Inflammatory macrophage treated with lipopolysaccharide for 1 hour (primary cell): ENCODE results near the gene OGFRL1.
A peak's percentile ranks its signal among the peaks of the same experiment; 100 is the strongest.
"Not testable (repeated sequence)": the region's sequence is repeated elsewhere in the genome, so short reads cannot be mapped to it uniquely, and the experiment has no call there.

ENCODE experiments used
- DNase-seq, 2 donors: peaks; one replicate each; pipeline ENCODE4 v3.0.0-alpha.2; 2020 to 2022

The OGFRL1 gene

DNA sequence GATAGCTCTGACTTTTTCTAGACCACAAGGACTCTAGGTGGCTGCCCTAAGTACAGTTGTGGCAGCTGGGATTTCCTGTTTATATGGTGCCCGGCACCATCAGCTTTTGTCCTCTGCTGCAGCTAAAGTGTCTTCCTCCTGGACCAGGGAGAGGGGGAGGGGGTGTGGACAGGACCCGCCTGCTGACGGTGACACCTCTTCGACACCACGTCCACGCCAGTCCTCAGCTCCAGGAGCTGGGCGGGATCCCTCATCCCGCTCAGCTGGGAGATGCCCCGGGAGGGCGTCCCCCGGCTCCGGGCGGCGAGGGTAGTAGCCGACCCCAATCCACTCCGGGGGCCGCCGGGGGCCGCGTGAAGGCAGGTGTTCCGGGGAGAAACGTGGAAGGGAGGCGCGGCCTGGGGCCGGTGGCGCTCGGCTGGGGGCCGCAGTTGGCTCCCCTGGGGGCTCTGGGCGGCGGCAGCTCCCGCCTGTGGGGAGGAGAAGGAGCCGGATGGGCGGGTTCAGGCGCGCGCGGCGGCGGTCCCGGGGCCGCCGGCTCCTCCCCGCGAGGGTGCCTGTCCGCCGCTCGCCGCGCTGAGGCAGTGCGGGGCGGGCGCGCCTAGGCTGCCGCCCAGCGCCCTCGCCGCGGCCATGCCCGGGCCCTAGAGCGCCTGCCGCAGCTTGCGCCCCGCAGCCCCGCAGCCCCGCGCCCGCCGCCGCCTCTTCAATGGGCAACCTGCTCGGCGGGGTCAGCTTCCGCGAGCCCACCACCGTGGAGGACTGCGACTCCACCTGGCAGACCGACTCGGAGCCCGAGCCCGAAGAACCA, at the start of gene OGFRL1:
Gene OGFRL1, plus strand, starts transcription at position 584 of the 811 bp plus-strand sequence. Its CDS starts 126 bp downstream, at position 710.
- DNase-seq = peak; percentile 74 to 76

DNA sequence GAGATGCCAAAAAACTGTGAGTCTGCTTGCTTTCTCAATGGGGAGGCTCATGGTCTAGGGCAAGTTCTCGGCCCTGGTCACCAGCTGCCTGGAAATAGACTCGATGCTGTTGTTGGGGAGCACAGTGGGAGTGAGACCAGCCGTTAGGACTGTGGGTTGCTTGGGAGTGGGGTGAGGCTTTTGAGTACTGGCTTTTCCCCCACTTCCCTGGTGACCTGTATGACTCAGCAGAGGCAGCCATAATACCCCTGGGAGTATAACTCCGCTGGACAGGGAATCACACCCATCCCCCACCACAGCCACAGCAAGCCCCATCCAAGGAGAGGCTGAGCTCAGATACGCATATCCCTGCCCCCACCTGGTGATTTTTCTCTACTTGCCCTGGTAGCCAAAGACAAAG, 48.9 kb upstream of the OGFRL1 start:
- DNase-seq = no peak

DNA sequence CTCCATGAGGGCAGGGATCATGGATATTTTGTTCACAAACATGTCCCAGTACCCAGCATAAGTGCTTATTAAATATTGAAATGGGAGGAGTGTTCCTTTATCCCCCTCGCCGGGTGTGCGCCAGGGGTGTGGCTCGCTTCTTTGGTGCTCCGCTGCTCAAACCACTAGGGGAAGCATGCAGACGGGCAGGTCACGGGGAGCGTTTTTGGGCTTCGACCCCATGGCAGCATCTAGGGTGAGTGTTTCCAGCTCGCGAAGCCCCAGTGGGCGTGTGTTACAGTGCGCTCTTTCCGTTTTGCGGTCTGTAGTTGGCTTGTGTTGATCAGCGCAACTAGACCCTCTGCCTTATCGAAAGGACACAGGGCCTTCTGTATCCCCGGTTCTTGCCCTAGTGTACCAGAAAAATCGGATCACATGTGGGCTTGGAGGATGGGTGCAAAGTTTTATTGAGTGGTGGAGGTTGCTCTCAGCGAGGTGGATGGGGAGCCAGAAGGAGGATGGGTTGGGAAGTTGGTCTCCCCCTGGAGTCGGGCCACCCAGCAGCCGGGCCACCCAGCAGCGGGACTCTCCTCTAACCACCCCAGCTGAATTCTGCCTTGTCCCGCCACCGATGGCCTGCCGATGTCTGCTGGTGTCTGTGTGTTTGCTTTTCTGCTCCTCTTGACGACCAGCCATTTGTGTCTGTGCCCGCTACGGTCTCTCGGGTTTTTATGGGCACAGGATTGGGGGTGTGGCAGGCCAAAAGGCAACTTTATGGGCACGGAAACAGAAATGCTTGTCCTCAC, 43.2 kb upstream of the OGFRL1 start:
- no peak for DNase-seq

DNA sequence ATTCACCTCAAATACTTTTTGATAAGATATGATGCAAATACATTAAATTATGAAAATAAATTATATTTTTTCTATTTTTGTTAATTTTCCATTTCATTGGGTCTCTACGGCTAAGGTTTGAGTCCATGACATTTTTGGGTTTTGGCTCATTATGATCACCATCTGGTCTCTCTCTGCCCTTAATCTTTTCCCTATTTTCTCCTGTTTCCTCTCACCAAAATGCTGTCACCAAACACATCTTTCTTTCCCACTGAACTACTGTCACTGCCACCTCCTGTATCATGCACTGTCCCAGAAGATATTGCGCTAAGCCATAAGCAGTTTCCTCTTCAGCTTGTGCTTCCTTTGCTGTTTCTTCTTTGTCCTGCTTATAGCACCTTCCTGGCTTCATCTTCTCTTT, 42.0 kb upstream of the OGFRL1 start:
- no peak for DNase-seq

DNA sequence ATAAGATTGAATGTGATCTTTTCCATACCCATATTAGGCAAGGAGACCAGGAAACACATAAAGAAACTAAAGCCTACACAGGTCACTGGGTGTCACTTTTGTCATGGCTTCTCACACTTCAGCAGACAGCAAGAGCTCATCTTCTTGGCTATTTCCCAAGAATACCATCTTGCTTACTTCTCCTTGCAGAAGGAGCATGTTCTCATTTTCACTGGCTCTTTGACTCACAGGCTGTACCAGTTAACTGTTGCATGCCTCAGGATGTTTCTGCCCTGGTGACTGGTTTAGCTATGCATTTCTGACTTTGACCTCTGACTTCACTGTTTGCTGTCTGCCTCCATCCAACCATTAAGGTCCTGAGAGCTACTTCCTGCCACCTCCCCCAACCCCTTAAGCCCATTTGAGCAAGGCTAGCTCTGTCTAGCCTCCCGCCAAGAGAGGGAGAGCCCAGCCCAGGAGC, 40.3 kb upstream of the OGFRL1 start:
- DNase-seq = peak; percentile 86 to 97

DNA sequence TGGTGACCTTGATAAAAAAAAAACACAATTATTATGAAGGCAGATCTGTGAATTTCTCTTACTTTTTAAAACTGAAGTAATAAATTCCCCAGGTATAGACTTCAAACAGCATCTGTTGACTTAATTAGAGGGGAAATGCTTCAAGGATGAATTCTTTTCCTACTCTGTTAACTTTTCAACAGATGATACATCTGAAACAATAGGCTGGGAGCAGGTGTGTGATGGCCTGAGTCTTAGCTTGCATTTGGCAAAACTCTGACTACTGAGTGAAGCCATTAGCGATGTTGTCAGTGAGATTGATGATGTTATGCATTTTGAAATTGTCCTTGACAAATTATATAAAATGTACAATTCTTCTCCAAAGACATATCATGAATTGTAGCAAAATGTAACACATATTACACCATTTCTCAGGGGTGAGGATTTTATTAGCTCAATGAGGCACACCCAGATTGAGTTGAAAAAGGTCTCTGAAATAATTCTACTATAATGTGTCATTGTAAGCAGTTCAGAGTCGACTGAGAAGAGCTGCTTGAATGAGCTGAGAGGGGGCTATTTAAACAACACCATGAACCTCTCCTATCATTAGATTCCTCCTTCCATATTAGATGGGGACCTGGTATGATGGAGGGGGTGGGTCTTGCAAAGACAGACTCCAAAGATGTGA, 39.6 kb upstream of the OGFRL1 start:
- no peak for DNase-seq

DNA sequence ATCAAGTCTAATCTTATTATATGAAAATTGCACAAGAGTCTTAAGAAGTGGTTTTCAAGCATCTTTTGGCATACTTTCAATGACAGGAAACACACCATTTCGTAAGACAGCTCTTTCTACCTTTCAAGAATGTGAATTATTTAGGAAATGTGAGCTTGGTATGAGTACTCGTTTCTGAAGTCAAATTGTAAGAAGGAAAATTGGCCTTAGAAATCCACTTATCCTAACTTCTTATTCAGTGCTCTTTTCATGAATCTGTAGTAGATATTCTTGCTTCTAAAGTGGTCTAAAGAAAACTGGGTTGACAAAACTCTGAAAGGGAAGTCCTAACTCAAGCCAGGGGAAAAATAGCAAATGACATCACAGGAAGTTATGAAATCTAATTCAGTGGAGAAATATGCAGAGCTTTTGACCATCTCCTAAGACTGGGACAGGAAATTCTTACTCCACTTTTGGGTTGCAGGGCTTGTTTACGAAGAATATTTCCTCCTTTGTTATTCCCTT, 38.5 kb upstream of the OGFRL1 start:
- DNase-seq = peak; percentile 95 to 99

DNA sequence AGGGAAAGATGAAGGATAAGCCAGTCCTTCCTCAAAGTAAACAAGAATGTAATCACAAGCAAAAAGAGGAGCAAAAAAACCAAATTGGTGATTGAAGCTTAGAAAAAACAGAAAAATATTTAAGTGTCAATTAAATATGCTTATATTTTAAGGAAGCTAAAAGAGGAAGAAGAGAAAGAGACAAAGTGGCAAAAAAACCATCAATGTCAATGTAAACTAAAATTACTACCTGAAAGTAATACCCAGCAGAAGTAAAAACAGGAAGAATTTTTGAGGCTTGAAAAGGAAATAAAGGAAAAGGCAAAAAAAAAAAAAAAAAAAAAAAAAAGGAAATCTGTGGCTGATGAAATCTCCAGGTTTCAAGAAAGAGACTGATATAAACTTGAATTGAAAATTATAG, 36.2 kb upstream of the OGFRL1 start:
- DNase-seq = no peak

DNA sequence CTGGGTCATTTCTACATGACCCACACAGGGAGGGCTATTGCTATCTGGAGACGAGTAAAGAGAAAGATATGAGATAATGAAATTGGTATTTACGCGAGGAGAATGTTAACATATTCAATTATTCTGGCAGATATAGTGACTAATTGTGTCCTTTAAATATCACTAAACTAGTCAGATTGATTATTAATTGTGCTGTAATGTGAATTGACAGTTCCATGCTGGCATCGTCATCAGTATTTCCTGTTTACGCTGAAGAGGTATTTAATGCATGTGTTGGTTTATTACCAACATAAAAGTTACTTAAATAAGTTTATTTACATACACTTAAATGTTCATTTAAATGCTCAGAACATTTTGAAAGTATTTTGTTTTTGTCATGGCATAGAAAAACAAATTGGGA, 35.7 kb upstream of the OGFRL1 start:
- no peak for DNase-seq

DNA sequence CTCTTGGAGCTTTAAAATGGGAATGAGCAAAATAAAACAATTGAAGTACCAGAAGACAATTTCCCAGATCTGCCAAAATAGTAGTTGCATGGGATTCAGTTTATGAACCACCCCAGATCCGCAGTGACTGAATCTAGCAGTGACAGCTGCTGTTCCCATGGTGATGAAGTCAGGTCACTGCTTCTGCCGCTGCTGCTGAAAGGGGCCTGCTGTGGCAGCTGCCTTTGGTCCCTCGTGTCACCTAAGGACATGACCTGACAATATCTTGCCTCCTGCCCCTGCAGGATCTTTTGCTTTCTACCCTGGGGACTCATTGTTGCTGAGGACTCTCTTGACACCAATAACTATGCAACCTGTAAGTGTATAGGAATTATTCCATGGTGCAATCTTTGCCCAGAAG, 34.3 kb upstream of the OGFRL1 start:
- DNase-seq = no peak

DNA sequence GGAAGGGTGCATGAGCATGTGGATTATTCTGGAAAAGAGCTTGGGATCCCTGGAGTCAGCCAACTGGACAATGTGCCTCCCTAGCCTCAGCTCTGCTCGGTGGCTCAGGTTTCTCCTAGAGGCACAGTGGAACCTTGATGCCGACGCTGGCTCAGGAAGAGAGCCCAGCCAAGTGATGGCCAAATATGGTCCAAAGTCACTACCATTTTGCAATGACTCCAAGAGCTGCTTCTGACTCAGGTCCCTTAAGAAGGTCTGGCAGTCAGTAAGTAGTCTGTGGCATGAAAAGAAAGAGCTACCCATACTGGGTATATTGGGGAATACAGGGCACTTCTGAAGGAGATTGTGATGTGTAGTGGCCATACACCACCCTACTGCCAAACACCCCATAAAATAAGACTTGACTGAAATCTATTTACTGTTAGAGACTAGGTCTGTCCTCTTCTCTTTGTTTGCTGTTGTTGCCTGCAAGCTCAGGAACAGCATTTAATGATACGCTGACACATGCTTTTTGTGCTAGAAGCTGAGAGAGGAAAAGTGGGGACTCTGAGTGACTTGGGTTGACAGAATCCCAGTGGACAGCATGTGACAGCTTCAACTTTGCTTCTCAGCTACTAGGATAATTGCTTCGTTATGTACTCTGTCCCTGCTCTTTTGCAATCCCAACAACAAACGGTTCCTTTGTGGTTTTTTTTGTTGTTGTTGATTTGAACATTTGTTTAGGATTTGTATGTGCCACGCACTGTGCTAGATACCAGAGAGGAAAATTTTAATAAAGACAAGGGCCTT, 30.3 kb upstream of the OGFRL1 start:
- DNase-seq = no peak

DNA sequence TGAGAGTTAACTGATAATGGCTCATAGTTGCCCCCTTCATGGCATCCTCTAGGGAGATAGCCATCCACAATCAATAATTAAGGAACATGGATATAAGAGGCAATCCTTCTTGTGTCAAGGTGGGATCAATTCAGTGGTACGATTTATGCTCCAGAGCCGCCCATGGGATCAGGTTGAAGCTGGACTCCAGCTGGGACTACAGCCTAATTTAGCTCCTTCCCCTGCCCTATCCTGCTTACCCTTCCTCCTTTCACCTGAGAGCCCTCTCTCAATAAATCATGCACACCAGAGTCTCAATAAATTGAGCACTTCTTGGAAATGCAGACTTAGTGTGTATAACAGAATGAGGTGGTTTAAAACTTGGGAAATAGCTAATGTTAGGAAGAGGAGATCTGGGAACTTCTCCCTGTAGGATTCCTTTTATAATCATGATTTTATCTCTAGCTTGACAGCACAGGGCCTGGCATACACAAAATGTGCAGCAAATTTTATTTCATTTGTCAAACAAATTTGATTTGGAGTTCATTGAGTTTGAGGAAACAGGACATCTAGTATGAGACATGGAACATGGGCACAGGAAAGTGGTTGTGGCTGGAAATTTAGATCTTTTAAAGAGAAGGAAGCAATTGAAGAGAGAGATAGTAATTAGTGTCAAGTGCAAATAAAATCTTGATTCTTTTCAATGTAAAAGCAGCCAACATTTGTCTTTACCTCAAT, 28.6 kb upstream of the OGFRL1 start:
- no peak for DNase-seq

DNA sequence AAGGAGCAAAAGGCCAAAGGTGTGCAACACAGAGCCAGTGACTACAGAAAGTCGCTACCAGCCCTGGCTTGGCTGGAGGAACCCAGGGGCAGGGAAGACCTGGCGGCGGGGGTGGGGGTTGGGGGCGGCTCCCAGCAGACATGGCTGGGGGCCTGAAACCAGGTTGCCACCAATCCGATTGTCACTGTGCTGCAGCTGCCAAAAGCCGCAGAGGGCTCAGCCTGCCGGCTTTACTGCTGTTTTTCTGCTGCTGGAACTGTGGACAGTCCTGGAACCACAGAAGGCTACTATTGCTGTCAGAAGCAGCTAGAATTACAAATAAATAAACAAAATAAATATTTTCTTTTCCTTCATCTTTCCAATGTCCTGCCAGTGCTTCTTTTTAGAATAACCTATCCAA, 25.7 kb upstream of the OGFRL1 start:
- DNase-seq = no peak

DNA sequence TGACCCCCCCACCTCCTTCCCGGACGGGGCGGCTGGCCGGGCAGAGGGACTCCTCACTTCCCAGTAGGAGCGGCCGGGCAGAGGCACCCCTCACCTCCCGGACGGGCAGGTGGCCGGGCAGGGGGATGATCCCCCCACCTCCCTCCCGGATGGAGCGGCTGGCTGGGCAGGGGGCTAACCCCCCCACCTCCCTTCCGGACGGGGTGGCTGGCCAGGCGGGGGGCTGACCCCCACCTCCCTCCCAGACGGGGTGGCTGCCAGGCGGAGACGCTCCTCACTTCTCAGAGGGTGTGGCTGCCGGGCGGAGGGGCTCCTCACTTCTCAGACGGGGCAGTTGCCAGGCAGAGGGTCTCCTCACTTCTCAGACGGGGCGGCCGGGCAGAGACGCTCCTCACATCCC, 22.2 kb upstream of the OGFRL1 start:
- not testable (repeated sequence) for DNase-seq

DNA sequence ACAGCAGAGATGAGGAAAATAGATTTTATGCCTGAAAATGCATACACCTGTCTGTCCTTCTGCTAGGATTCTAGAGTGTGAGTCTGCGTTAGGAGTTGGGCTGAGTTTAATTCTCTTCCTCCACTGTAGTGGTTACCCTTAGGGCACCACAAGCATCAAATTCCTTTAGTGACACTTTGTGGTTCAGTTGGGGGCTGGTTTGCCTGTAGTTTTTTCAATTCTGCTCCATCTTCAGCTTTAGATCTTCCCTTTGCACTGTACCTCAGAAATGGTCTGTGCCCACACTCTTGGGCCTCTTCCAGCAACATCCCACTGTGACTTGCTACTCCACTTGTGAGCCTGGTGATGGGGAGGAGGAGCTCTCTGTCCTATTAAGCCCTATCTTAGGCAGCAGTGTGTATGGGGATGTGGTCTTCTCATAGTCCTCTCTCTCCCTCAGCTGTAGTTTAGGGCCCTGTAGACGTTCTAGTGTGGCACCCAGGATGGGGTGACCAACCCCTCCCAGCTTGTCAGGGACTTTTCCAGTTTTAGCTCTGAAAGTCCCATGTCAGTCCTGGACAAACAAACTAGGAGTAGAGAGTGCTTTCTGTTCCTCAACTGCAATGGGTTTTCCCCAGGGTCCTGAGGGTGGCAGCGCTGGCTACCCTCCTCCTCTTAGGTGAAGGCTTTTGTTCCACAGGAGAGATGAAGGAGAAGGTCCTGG, 19.7 kb upstream of the OGFRL1 start:
- peak in 1 of 2 donors; percentile 58 for DNase-seq

DNA sequence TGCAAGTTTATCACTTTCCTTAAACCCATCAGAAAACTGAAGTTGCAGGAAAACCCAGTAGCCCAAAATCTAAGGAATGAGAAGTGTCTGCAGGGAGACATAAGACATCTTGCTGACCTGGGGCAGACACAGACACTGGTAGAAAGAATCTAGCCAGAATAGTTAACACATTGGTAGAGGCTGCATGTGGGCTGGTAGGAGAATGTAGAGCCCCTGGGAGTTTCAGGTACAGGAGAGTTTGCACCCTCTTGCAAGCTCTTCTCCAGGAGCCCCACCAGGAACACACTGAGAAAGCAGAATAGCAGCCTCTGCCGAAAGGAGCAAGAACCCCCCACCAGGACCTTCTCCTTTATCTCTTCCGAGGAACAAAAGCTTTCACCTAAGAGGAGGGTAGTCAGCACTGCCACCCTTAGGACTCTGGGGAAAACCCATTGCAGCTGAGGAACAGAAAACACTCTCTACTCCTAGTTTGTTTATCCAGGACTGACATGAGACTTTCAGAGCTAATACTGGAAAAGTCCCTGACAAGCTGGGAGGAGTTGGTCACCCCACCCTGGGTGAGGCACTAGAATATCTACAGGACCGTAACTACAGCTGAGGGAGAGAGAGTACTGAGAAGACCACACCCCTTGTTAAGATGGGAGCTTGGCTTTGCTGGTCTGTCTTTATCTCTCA, 10.5 kb upstream of the OGFRL1 start:
- DNase-seq = no peak

DNA sequence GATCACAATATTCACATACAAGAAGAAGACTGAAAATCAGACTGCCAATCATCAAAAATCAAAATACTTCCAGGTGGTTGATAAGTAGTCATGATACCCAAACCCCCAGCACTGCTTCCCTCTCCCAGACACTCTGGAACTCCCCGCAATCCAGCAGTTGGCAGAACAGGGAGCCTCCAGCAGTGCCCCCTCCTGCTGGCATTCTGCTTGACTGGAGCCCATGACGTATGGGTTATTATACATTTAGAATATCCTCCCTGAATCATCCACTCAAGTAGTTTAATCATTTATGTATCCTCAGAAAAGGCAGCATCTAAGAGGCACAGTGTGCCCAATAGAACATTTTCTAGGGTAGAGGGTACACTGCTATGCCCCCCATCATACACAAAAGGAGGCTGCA, 9.3 kb upstream of the OGFRL1 start:
- no peak for DNase-seq

DNA sequence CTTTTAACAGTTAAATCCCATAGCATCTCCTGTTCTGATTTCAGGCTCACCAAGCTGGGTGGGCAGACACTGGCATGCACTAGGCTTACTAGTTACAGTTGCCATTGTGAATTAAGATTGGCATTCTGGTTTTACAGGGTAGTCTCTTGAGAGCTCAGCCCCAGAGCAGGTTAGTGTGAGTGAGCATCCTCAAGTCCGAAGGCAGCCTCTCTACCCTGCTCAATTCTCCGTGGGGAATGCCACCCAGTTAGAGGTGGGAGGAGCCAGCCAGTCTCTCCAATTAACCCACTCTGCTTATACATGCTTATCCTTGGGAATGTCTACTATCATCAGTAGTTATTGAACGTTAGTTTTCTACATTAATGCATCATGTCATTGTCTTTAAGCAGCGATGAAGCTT, 8.9 kb upstream of the OGFRL1 start:
- no peak for DNase-seq

DNA sequence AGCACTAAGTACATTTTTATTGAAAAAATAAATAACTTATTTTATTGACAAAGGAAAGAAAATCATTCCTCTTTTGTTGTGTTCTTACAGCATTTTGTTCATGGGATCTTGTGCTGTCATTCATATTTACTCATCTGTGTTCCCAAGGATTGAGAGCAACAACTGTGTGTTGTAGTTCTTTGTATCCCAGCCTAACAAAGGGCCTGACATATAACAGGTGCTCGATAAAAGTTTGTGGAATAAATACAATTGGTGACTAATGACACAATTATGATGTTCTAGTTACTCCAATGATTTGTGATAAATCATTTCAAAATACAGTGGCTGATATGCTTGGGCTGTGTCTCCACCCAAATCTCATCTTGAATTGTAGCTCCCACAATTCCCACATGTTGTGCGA, 7.9 kb upstream of the OGFRL1 start:
- no peak for DNase-seq

DNA sequence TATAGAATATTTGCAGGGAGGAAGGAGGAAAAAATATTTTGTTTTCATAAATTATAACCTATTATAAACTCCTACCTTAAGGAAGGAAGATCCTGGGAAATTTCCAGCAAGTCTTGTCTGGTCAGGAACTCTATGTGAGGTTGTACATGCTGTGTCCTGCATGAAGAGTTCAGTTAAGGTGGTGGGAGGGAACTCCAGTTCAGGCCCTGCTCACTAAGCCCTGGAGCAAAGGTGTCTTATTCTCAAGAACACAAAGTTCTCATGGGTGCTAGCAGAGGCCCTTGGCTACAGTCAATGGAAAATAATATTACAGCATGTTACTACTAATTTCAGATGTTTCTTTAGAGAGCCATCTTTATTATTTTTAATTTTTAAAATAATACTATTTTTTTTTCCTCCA, 3.8 kb upstream of the OGFRL1 start:
- DNase-seq = no peak

DNA sequence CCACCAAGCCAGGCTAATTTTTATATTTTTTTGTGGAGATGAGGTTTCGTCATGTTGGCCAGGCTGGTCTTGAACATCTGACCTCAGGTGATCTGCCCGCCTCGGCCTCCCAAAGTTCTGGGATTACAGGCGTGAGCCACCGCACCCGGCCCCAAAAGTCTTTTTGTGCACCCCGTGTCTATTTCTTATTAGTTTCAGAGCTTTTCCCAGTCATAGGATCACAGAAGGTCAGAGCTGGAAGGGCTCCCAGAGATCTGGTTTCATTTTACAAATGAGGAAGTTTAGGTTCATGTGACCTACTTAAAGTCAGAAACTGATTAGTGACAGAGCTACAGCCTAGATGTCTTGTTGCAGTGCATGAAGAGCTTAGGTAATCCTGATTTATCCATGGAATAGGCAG, 1.6 kb upstream of the OGFRL1 start:
- DNase-seq = peak; percentile 74 to 87
